ENCODE results near the gene TMEM266. TPM values are rescaled to one million over a fixed set of nuclear protein-coding genes. Genes with fewer than 3 reads are reported as not detected.

Gene TMEM266
- total and polyA plus RNA-seq, 2 experiments from 2014 or later: 0.39 to 1.9 TPM

- Histone ChIP-seq H3K4me3 (no peak overlapping the region), H2AFZ (no peak overlapping the region), H3K36me3 (replicated peaks; ENCODE audit: insufficient read depth, low read depth) (no peaks in the 10 kb centered on the region), H3K4me1 (ENCODE audit: insufficient read depth) (no peaks in the 10 kb centered on the region), H3K9me3 (ENCODE audit: low read depth) (no peaks in the 10 kb centered on the region), H4K20me1 (ENCODE audit: insufficient read depth, poor library complexity, severe bottlenecking) (no peaks in the 10 kb centered on the region), H3K27ac (no peak overlapping the region), H3K27me3 (no peaks in the 10 kb centered on the region), H3K9me2 (replicated peaks; ENCODE audit: insufficient read depth) (no peaks in the 10 kb centered on the region), H3K4me2 (no peak overlapping the region), H3K79me2 (no peaks in the 10 kb centered on the region)
- DNase-seq (ENCODE audit: low spot score): no peak
- WGBS (ENCODE audit: low lambda C conversion rate, missing lambda C conversion rate): 86% methylated on average over 1 of the region's 1 CpG
- TF ChIP-seq CTCF (IDR thresholded peaks at IDR 0.05; ENCODE audit: poor library complexity) (no peak), EZH2 (IDR thresholded peaks at IDR 0.05; ENCODE audit: borderline replicate concordance) (no peak), EZH2phosphoT487 (IDR thresholded peaks at IDR 0.05; ENCODE audit: low read depth, severe bottlenecking, unreplicated experiment) (no peak)
These were observed 49.3 kb downstream of the TMEM266 start for GRCh38 chr15:76109046-76109445.

GRCh38 chr15:76114561-76114960 is 54.8 kb downstream of the TMEM266 start:
- 91% methylated on average over 3 of the region's 3 CpGs for WGBS (ENCODE audit: low lambda C conversion rate, missing lambda C conversion rate)
- TF ChIP-seq CTCF (IDR thresholded peaks at IDR 0.05; ENCODE audit: poor library complexity): no peak
- TF ChIP-seq EZH2 (IDR thresholded peaks at IDR 0.05; ENCODE audit: borderline replicate concordance): no peak
- TF ChIP-seq EZH2phosphoT487 (IDR thresholded peaks at IDR 0.05; ENCODE audit: low read depth, severe bottlenecking, unreplicated experiment): no peak

GRCh38 chr15:76116138-76116885 is 56.5 kb downstream of the TMEM266 start:
- Histone ChIP-seq H3K9me3 (ENCODE audit: low read depth) (no peaks in the 10 kb centered on the region), H3K27me3 (no peaks in the 10 kb centered on the region), H2AFZ (no peak overlapping the region), H4K20me1 (ENCODE audit: insufficient read depth, poor library complexity, severe bottlenecking) (no peaks in the 10 kb centered on the region), H3K4me3 (no peak overlapping the region), H3K4me1 (ENCODE audit: insufficient read depth) (no peaks in the 10 kb centered on the region), H3K36me3 (replicated peaks; ENCODE audit: insufficient read depth, low read depth) (no peaks in the 10 kb centered on the region), H3K79me2 (no peaks in the 10 kb centered on the region), H3K4me2 (no peak overlapping the region), H3K9me2 (replicated peaks; ENCODE audit: insufficient read depth) (no peaks in the 10 kb centered on the region), H3K27ac (no peak overlapping the region)
- no peak for TF ChIP-seq CTCF (IDR thresholded peaks at IDR 0.05; ENCODE audit: poor library complexity)
- no peak for TF ChIP-seq EZH2 (IDR thresholded peaks at IDR 0.05; ENCODE audit: borderline replicate concordance)
- no peak for TF ChIP-seq EZH2phosphoT487 (IDR thresholded peaks at IDR 0.05; ENCODE audit: low read depth, severe bottlenecking, unreplicated experiment)
- DNase-seq (ENCODE audit: low spot score): no peak
- WGBS (ENCODE audit: low lambda C conversion rate, missing lambda C conversion rate): 37% methylated on average over 15 of the region's 15 CpGs

More at GRCh38 chr15:76114561-76114960, 54.8 kb downstream of the TMEM266 start:
- no peak for DNase-seq (ENCODE audit: low spot score)
- no peaks in the 10 kb centered on the region for H3K79me2 ChIP-seq
- no peaks in the 10 kb centered on the region for H3K27me3 ChIP-seq
- H3K4me1 ChIP-seq (ENCODE audit: insufficient read depth): no peaks in the 10 kb centered on the region
- H3K36me3 ChIP-seq (replicated peaks; ENCODE audit: insufficient read depth, low read depth): no peaks in the 10 kb centered on the region
- no peaks in the 10 kb centered on the region for H3K9me3 ChIP-seq (ENCODE audit: low read depth)
- H2AFZ ChIP-seq: no peak overlapping the region
- no peaks in the 10 kb centered on the region for H4K20me1 ChIP-seq (ENCODE audit: insufficient read depth, poor library complexity, severe bottlenecking)
- no peak overlapping the region for H3K4me2 ChIP-seq
- no peak overlapping the region for H3K4me3 ChIP-seq
- no peak overlapping the region for H3K27ac ChIP-seq
- H3K9me2 ChIP-seq (replicated peaks; ENCODE audit: insufficient read depth): no peaks in the 10 kb centered on the region

All from hepatocyte (in vitro differentiated cells).